ENCODE results near the gene MTHFD1. TPM values are rescaled to one million over a fixed set of nuclear protein-coding genes. Genes with fewer than 3 reads are reported as not detected.
"Not testable (repeated sequence)": the region's sequence is repeated elsewhere in the genome, so short reads cannot be mapped to it uniquely, and the experiment has no call there.

MTHFD1 gene
- total and polyA plus RNA-seq, 3 donors from 2014 or later: 22.3 to 28.8 (median 27.4) TPM

DNA sequence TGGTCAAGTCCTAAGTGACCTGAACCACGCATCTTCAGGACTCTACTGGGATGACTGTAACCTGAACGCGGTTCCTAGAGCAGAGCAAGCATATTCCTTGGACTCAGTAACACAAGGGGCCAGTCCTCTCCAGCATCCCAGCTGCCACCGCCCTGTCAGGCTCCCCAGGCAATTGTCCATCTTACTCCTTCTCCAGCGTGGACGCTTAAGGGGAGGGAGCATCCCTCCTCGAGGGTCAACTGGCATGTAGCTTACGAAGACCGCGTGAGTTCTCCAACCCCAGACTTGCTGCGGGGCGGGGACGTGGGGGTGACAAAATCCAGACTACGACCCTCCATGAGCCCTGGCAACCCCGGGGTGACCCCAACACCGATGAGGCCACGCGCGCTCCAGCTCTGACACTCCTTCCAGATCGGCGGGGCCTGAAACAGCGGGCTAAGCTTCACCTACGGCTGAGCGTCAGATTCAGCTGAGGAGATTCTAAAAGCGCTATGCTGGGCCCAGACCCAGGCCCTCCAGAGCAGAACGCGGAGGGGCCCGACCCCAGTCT lies 846 bp upstream of the MTHFD1 start:
- intact Hi-C loops (cut with DNase I; ENCODE audit: low total_unique reads): no loop called here

DNA sequence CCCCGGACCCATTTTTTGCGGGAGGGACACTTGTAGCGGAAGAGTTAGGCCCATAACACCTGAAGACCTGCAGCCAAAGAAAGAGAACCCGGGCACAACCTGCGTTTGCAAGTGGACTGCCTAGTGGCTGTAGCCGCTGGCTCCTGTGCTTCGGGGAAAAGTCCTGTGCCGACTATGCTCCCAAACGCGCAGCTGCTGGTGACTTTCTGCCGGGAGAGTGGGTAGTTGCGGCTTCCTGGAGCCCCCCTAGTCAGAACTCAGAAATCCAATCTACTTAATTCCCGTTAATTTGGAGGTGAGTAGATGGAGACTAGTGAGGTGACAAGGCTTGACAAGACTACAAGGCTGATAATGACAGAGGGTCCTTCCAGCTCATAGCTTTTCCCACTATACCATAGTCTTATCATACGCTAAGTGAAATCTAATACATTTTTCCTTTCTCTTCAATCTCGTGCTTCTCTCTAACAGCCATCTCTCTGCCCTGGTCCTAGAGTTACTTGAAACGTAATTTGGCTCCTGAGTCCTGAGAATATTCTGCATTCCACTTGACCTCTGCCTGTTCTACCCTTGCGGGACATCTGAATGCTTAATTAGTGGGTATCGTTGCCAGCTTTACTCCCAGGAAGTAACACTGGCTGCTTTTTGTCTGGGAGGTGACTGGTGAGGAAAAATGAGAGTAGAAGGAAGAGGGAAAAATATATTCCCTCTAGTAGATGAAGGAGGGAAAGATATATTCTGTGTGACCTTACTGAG lies 556 bp downstream of the MTHFD1 start:
- no peaks in the 10 kb centered on the region for H3K36me3 ChIP-seq (ENCODE audit: low read depth, missing control alignments)
- 0% methylated on average over 10 to 18 of the region's 18 CpGs for WGBS, 2 donors
- peak; percentile 44 for DNase-seq
- peaks cover 6% of the 10 kb centered on the region for H3K4me1 ChIP-seq
- H3K9me3 ChIP-seq: no peaks in the 10 kb centered on the region
- intact Hi-C loops (cut with DNase I; ENCODE audit: low total_unique reads): no loop called here
- TF ChIP-seq, protein P1, sequence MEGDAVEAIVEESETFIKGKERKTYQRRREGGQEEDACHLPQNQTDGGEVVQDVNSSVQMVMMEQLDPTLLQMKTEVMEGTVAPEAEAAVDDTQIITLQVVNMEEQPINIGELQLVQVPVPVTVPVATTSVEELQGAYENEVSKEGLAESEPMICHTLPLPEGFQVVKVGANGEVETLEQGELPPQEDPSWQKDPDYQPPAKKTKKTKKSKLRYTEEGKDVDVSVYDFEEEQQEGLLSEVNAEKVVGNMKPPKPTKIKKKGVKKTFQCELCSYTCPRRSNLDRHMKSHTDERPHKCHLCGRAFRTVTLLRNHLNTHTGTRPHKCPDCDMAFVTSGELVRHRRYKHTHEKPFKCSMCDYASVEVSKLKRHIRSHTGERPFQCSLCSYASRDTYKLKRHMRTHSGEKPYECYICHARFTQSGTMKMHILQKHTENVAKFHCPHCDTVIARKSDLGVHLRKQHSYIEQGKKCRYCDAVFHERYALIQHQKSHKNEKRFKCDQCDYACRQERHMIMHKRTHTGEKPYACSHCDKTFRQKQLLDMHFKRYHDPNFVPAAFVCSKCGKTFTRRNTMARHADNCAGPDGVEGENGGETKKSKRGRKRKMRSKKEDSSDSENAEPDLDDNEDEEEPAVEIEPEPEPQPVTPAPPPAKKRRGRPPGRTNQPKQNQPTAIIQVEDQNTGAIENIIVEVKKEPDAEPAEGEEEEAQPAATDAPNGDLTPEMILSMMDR (IDR thresholded peaks at IDR 0.05): no peak
- TF ChIP-seq POLR2A (IDR thresholded peaks at IDR 0.05): no peak
- H3K27ac ChIP-seq: peak overlapping the region; percentile 68 to 83
- no peaks in the 10 kb centered on the region for H3K27me3 ChIP-seq
- H3K4me3 ChIP-seq: peak overlapping the region; percentile 68 to 69

More for the DNA sequence above, 846 bp upstream of the MTHFD1 start:
- no peaks in the 10 kb centered on the region for H3K9me3 ChIP-seq
- WGBS, 2 donors: 3 to 18% methylated on average over 7 to 28 of the region's 28 CpGs
- H3K27me3 ChIP-seq: no peaks in the 10 kb centered on the region
- peaks cover 6% of the 10 kb centered on the region for H3K4me1 ChIP-seq
- TF ChIP-seq POLR2A (IDR thresholded peaks at IDR 0.05): no peak
- TF ChIP-seq, protein P1 (IDR thresholded peaks at IDR 0.05): no peak
- peak overlapping the region; percentile 68 to 83 for H3K27ac ChIP-seq
- H3K4me3 ChIP-seq: peak overlapping the region; percentile 68 to 69
- peak; percentile 48 for DNase-seq
- H3K36me3 ChIP-seq (ENCODE audit: low read depth, missing control alignments): no peaks in the 10 kb centered on the region

DNA sequence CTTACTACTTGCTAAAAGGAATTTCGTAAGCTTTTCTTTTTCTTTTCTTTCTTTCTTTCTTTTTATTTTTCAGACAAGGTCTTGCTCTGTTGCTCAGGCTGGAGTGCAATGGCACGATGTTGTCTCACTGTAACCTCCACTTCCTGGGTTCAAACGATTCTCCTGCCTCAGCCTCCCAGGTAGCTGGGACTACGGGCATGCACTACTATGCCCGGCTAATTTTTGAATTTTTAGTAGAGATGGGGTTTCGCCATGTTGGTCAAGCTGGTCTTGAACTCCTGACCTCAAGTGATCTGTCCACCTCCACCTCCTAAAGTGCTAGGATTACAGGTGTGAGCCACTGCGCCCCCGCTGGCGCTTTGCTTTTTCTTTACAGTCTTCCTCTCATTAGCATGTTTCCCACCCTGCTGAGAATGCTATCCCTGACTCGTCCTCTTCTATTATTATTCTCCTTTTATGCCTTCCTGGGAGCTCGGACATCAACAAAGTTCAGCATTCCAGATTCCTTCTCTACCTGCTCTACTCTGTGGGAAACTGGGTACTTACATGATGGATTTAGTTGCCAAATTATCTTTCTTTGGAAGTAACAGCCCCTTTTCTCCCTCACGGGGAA lies 3.1 kb downstream of the MTHFD1 start:
- no peak for DNase-seq
- Histone ChIP-seq H3K4me3 (no peak overlapping the region), H3K27me3 (no peaks in the 10 kb centered on the region), H3K9me3 (no peaks in the 10 kb centered on the region), H3K4me1 (peaks cover 6% of the 10 kb centered on the region), H3K27ac (no peak overlapping the region), H3K36me3 (ENCODE audit: low read depth, missing control alignments) (no peaks in the 10 kb centered on the region)
- intact Hi-C loops (cut with DNase I; ENCODE audit: low total_unique reads): no loop called here
- TF ChIP-seq, protein P1 (IDR thresholded peaks at IDR 0.05): no peak
- TF ChIP-seq POLR2A (IDR thresholded peaks at IDR 0.05): no peak
- WGBS, 2 donors: 90 to 91% methylated on average over 12 of the region's 12 CpGs

DNA sequence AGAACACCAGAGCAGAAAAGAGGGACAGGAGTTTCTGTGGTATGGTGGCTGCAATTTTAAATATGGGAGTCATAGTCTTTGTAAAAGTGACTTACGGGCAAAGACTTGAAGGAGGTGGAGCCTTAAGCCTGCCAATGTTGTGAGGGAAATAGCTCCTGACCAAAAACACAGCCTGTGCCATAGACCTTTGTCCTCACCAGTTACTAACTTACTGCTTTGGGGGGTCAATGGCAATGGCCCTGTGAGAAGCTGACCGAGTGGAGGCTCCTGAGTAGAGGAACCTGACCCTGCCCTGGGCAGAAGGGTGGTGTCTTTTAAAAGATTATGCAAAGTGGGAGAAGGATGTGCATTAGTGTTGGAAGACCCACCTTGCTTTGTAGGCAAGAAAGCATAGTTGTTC lies 3.8 kb downstream of the MTHFD1 start:
- Histone ChIP-seq H3K36me3 (ENCODE audit: low read depth, missing control alignments) (no peaks in the 10 kb centered on the region), H3K4me3 (no peak overlapping the region), H3K4me1 (peaks cover 6% of the 10 kb centered on the region), H3K27ac (no peak overlapping the region), H3K9me3 (no peaks in the 10 kb centered on the region), H3K27me3 (no peaks in the 10 kb centered on the region)
- DNase-seq: no peak
- TF ChIP-seq, protein P1 (IDR thresholded peaks at IDR 0.05): no peak
- no peak for TF ChIP-seq POLR2A (IDR thresholded peaks at IDR 0.05)
- intact Hi-C loops (cut with DNase I; ENCODE audit: low total_unique reads): no loop called here
- WGBS, 2 donors: 95 to 100% methylated on average over 2 of the region's 2 CpGs

DNA sequence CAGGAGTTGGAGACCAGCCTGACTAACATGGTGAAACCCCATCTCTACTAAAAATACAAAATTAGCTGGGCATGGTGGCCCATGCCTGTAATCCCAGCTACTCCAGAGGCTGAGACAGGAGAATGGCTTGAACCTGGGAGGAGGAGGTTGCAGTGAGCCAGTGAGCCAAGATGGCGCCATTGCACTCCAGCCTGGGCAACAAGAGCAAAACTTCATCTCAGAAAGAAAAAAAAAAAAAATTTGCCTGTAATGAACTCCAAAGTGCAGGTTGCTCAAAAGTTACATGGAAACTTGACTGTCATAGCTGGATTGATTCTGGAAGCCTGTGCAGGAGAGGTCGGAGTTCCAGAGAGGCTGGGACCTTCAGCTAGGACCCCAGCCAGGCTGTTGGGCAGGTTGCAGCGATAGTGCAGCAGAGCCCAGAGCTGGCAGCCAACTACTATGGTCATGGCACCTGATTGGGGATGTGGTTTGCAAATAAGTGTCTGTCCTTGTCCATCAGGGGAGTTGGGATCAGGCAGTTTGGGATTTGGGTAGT lies 5.1 kb downstream of the MTHFD1 start:
- H3K4me3 ChIP-seq; intact Hi-C loops (cut with DNase I; ENCODE audit: low total_unique reads); H3K27ac ChIP-seq; H3K27me3 ChIP-seq; DNase-seq; H3K9me3 ChIP-seq; H3K4me1 ChIP-seq; H3K36me3 ChIP-seq (ENCODE audit: low read depth, missing control alignments): not testable (repeated sequence)
- 97 to 100% methylated on average over 3 of the region's 3 CpGs for WGBS, 2 donors

Measured in testis (tissue), 3 donors.